Measurements from ENCODE around the gene ROR1. TPM values are rescaled to one million over a fixed set of nuclear protein-coding genes. Genes with fewer than 3 reads are reported as not detected.

Gene ROR1
- total and polyA plus RNA-seq, 2 donors (not counting 1 experiment from before 2014, with no cell fraction given), result 0.46 to 16.0 TPM

DNA sequence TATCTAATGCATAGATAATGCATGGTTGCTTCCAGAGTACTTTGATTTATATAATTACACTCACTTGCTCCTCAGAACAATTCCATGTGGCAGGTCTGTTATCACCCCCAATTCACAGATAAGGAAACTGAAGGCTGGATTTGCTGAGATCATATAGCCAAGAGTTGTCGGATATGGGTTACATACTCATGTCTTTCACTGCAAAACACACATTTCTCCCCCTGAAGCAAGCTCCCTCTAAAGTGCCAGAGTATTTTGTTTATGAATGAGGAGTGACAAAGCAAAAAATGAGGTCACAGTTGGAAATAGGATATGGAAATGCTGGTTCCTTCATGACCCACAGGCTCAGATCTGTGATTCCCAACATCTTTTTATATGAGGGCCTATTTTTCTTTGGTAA lies 134.2 kb downstream of the ROR1 start:
- H3K4me3 ChIP-seq (ENCODE audit: control extremely low read depth in 1 of 5, extremely low read depth in 1 of 5, insufficient read depth in 1 of 5, low read depth in 2 of 5, low read length in 4 of 5), result no peak overlapping the region
- H3K36me3 ChIP-seq (replicated peaks in 1 of 2; ENCODE audit: control extremely low read depth in 1 of 2, control insufficient read depth in 1 of 2, extremely low read depth in 1 of 2, insufficient read depth in 2 of 2, low read length in 1 of 2), result no peaks in the 10 kb centered on the region
- H3K9ac ChIP-seq (ENCODE audit: low read length), result no peak overlapping the region
- no peaks in the 10 kb centered on the region for H3K9me3 ChIP-seq (ENCODE audit: control extremely low read depth in 1 of 3, control insufficient read depth in 2 of 3, insufficient read depth in 1 of 3, low read length in 2 of 3)
- Mint-ChIP-seq H3K27ac (no peak overlapping the region), H3K4me1 (peaks cover 11% of the 10 kb centered on the region), H3K4me3 (no peak overlapping the region), H3K27me3 (peaks cover 30% of the 10 kb centered on the region), H3K9me3 (ENCODE audit: insufficient read depth) (no peaks in the 10 kb centered on the region)
- H3K79me2 ChIP-seq (ENCODE audit: control insufficient read depth, insufficient read depth, low read length), result no peaks in the 10 kb centered on the region
- H2AFZ ChIP-seq (ENCODE audit: insufficient read depth, low read depth, low read length, poor library complexity, severe bottlenecking), result no peak overlapping the region
- DNase-seq, result no peak
- no peak overlapping the region for H3K27ac ChIP-seq (ENCODE audit: low read length in 2 of 2)
- H3K4me1 ChIP-seq (ENCODE audit: control insufficient read depth in 2 of 2, insufficient read depth in 2 of 2, low read length in 2 of 2), result peaks cover 7 to 9% of the 10 kb centered on the region in 2 donors
- no CpG with 5 or more reads among the region's 1 CpG for WGBS (ENCODE audit: insufficient coverage)
- no peak for ATAC-seq (ENCODE audit: low read depth)
- intact Hi-C loops (cut with micrococcal nuclease), result no loop called here
- TF ChIP-seq EZH2 (IDR thresholded peaks at IDR 0.05; ENCODE audit: borderline replicate concordance, insufficient read depth, low read depth, low read length, poor library complexity, severe bottlenecking), result no peak
- TF ChIP-seq, protein P1, sequence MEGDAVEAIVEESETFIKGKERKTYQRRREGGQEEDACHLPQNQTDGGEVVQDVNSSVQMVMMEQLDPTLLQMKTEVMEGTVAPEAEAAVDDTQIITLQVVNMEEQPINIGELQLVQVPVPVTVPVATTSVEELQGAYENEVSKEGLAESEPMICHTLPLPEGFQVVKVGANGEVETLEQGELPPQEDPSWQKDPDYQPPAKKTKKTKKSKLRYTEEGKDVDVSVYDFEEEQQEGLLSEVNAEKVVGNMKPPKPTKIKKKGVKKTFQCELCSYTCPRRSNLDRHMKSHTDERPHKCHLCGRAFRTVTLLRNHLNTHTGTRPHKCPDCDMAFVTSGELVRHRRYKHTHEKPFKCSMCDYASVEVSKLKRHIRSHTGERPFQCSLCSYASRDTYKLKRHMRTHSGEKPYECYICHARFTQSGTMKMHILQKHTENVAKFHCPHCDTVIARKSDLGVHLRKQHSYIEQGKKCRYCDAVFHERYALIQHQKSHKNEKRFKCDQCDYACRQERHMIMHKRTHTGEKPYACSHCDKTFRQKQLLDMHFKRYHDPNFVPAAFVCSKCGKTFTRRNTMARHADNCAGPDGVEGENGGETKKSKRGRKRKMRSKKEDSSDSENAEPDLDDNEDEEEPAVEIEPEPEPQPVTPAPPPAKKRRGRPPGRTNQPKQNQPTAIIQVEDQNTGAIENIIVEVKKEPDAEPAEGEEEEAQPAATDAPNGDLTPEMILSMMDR (IDR thresholded peaks at IDR 0.05), result no peak
- ChIA-PET POLR2A (interaction anchor here (1.1 kb wide), 1 partner anchor 15 kb away, joined by 3 read pairs; no protein-coding TSS in a partner anchor), CTCF (interaction anchor here (0.8 kb wide), 1 partner anchor 15 kb away, joined by 3 read pairs; no protein-coding TSS in a partner anchor)
- peaks cover 0 to 7% (median under 1%) of the 10 kb centered on the region in 4 experiments for H3K27me3 ChIP-seq (replicated peaks in 1 of 4; ENCODE audit: control extremely low read depth in 1 of 4, control insufficient read depth in 3 of 4, insufficient read depth in 4 of 4, low read length in 3 of 4)
- no peak overlapping the region for H3K4me2 ChIP-seq (replicated peaks; ENCODE audit: low read depth, low read length, poor library complexity, severe bottlenecking)
- no peaks in the 10 kb centered on the region for H4K20me1 ChIP-seq (ENCODE audit: control insufficient read depth, insufficient read depth, low read length, poor library complexity, severe bottlenecking)

DNA sequence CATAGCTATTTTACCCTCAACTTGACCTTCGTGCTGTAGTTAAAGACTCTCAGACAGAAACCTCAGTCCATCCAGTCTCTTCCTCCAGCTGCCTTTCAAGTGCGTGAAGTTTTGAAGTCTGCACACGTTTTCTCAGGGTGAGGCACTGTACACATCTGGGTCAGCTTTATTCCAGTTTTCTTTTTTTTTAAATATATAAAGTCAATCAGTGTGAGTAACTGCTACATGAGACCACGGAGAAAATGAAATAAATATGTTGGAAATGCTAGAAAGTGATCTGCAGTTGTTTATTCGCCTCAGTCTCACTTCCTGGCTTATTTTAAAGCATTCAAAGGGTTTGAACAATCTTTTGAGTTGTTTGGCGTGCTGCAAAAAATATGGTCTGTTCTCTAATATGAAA lies 135.7 kb downstream of the ROR1 start:
- CTCF ChIA-PET, result interaction anchor here (1.2 to 1.6 kb wide), 4 partner anchors 9 to 247 kb away, joined by 3 to 7 read pairs (median 5); partner anchors contain the start of gene ROR1
- intact Hi-C loops (cut with micrococcal nuclease), result no loop called here
- peaks cover 28% of the 10 kb centered on the region for H3K27me3 Mint-ChIP-seq
- POLR2A ChIA-PET, result interaction anchor here (0.7 kb wide), 1 partner anchor 218 kb away, joined by 3 read pairs; no protein-coding TSS in a partner anchor
- H3K27ac Mint-ChIP-seq, result no peak overlapping the region
- ATAC-seq (ENCODE audit: low read depth) (no peak), DNase-seq (no peak)
- no peak overlapping the region for H3K4me3 ChIP-seq (ENCODE audit: control extremely low read depth in 1 of 5, extremely low read depth in 1 of 5, insufficient read depth in 1 of 5, low read depth in 2 of 5, low read length in 4 of 5)
- peaks cover 0 to 1% of the 10 kb centered on the region in 2 donors for H3K4me1 ChIP-seq (ENCODE audit: control insufficient read depth in 2 of 2, insufficient read depth in 2 of 2, low read length in 2 of 2)
- no peak overlapping the region for H3K4me2 ChIP-seq (replicated peaks; ENCODE audit: low read depth, low read length, poor library complexity, severe bottlenecking)
- H3K27me3 ChIP-seq (replicated peaks in 1 of 4; ENCODE audit: control extremely low read depth in 1 of 4, control insufficient read depth in 3 of 4, insufficient read depth in 4 of 4, low read length in 3 of 4), result peaks cover 0 to 4% (median 0%) of the 10 kb centered on the region in 4 experiments
- WGBS (ENCODE audit: insufficient coverage), result 100% methylated on average over 2 of the region's 6 CpGs
- H3K9ac ChIP-seq (ENCODE audit: low read length), result no peak overlapping the region
- no peak overlapping the region for H3K4me3 Mint-ChIP-seq
- peaks cover 2% of the 10 kb centered on the region for H3K4me1 Mint-ChIP-seq
- H3K79me2 ChIP-seq (ENCODE audit: control insufficient read depth, insufficient read depth, low read length), result no peaks in the 10 kb centered on the region
- no peaks in the 10 kb centered on the region for H3K9me3 Mint-ChIP-seq (ENCODE audit: insufficient read depth)
- TF ChIP-seq, protein P1 (IDR thresholded peaks at IDR 0.05), result no peak
- TF ChIP-seq EZH2 (IDR thresholded peaks at IDR 0.05; ENCODE audit: borderline replicate concordance, insufficient read depth, low read depth, low read length, poor library complexity, severe bottlenecking), result no peak
- H2AFZ ChIP-seq (ENCODE audit: insufficient read depth, low read depth, low read length, poor library complexity, severe bottlenecking), result no peak overlapping the region
- no peaks in the 10 kb centered on the region for H3K36me3 ChIP-seq (replicated peaks in 1 of 2; ENCODE audit: control extremely low read depth in 1 of 2, control insufficient read depth in 1 of 2, extremely low read depth in 1 of 2, insufficient read depth in 2 of 2, low read length in 1 of 2)
- no peaks in the 10 kb centered on the region for H4K20me1 ChIP-seq (ENCODE audit: control insufficient read depth, insufficient read depth, low read length, poor library complexity, severe bottlenecking)
- no peaks in the 10 kb centered on the region for H3K9me3 ChIP-seq (ENCODE audit: control extremely low read depth in 1 of 3, control insufficient read depth in 2 of 3, insufficient read depth in 1 of 3, low read length in 2 of 3)
- H3K27ac ChIP-seq (ENCODE audit: low read length in 2 of 2), result no peak overlapping the region
